ENCODE results near the gene FAM227B. TPM values are rescaled to one million over a fixed set of nuclear protein-coding genes. Genes with fewer than 3 reads are reported as not detected.
A peak's percentile ranks its signal among the peaks of the same experiment; 100 is the strongest.
"Not testable (repeated sequence)": the region's sequence is repeated elsewhere in the genome, so short reads cannot be mapped to it uniquely, and the experiment has no call there.

Gene FAM227B
- total RNA-seq, 1 experiment from 2014 or later: 3.3 TPM

- Histone ChIP-seq H3K27ac (no peak overlapping the region), H3K4me1 (replicated peaks; ENCODE audit: insufficient read depth) (no peaks in the 10 kb centered on the region), H2AFZ (no peak overlapping the region), H3K9me3 (ENCODE audit: insufficient read depth, low read depth) (no peaks in the 10 kb centered on the region), H3K27me3 (ENCODE audit: insufficient read depth, low read depth) (no peaks in the 10 kb centered on the region), H3F3A (ENCODE audit: insufficient read depth, low read depth) (no peaks in the 10 kb centered on the region), H3K36me3 (ENCODE audit: low read depth) (no peaks in the 10 kb centered on the region), H3K4me3 (no peak overlapping the region), H4K20me1 (ENCODE audit: insufficient read depth) (no peaks in the 10 kb centered on the region), H3K4me2 (no peak overlapping the region), H3K9me2 (ENCODE audit: insufficient read depth) (no peaks in the 10 kb centered on the region), H3K79me2 (ENCODE audit: low read depth) (no peaks in the 10 kb centered on the region)
- TF ChIP-seq EZH2 (IDR thresholded peaks at IDR 0.05; ENCODE audit: low read depth) (no peak), CTCF (conservative IDR thresholded peaks at IDR 0.05) (no peak)
- ChIA-PET POLR2A (ENCODE audit: unreplicated experiment) (interaction anchor here (0.6 kb wide), 1 partner anchor 404 kb away, joined by 3 read pairs; no protein-coding TSS in a partner anchor), CTCF (interaction anchor here (0.6 to 0.7 kb wide), 2 partner anchors 227 to 430 kb away, joined by 4 to 7 read pairs; no protein-coding TSS in a partner anchor)
- BruUV-seq (replicated peaks): no TSS peak
- intact Hi-C loops (cut with micrococcal nuclease; ENCODE audit: unreplicated experiment): no loop called here
- no peak for DNase-seq
Observed at GRCh38 chr15:49471733-49472132, 148.9 kb downstream of the FAM227B start.

GRCh38 chr15:49471248-49471647, 149.4 kb downstream of the FAM227B start:
- H3F3A ChIP-seq (ENCODE audit: insufficient read depth, low read depth); H2AFZ ChIP-seq; H3K4me2 ChIP-seq; H3K4me3 ChIP-seq; H3K79me2 ChIP-seq (ENCODE audit: low read depth); H3K4me1 ChIP-seq (replicated peaks; ENCODE audit: insufficient read depth); BruUV-seq (replicated peaks); H3K27me3 ChIP-seq (ENCODE audit: insufficient read depth, low read depth); H3K9me2 ChIP-seq (ENCODE audit: insufficient read depth); H3K36me3 ChIP-seq (ENCODE audit: low read depth); H4K20me1 ChIP-seq (ENCODE audit: insufficient read depth); H3K27ac ChIP-seq; H3K9me3 ChIP-seq (ENCODE audit: insufficient read depth, low read depth); intact Hi-C loops (cut with micrococcal nuclease; ENCODE audit: unreplicated experiment): not testable (repeated sequence)
- peak in 1 of 2 experiments; percentile 5 for DNase-seq
- ChIA-PET CTCF (interaction anchor here (0.7 kb wide), 1 partner anchor 227 kb away, joined by 4 read pairs; no protein-coding TSS in a partner anchor), POLR2A (ENCODE audit: unreplicated experiment) (interaction anchor here (0.6 kb wide), 1 partner anchor 404 kb away, joined by 3 read pairs; no protein-coding TSS in a partner anchor)
- 0 out of 2 replicates have a peak, but pooled peaks have one; percentile 18 for TF ChIP-seq CTCF (conservative IDR thresholded peaks at IDR 0.05)

GRCh38 chr15:49468481-49468839, 152.2 kb downstream of the FAM227B start:
- no peaks in the 10 kb centered on the region for H3K4me1 ChIP-seq (replicated peaks; ENCODE audit: insufficient read depth)
- no peaks in the 10 kb centered on the region for H3K9me2 ChIP-seq (ENCODE audit: insufficient read depth)
- H3K36me3 ChIP-seq (ENCODE audit: low read depth): no peaks in the 10 kb centered on the region
- no peak overlapping the region for H2AFZ ChIP-seq
- no peak overlapping the region for H3K4me3 ChIP-seq
- no peaks in the 10 kb centered on the region for H4K20me1 ChIP-seq (ENCODE audit: insufficient read depth)
- H3K9me3 ChIP-seq (ENCODE audit: insufficient read depth, low read depth): no peaks in the 10 kb centered on the region
- DNase-seq: no peak
- intact Hi-C loops (cut with micrococcal nuclease; ENCODE audit: unreplicated experiment): no loop called here
- BruUV-seq (replicated peaks): no TSS peak
- POLR2A ChIA-PET (ENCODE audit: unreplicated experiment): no interaction called here
- TF ChIP-seq EZH2 (IDR thresholded peaks at IDR 0.05; ENCODE audit: low read depth) (no peak), CTCF (conservative IDR thresholded peaks at IDR 0.05) (no peak)
- H3K79me2 ChIP-seq (ENCODE audit: low read depth): no peaks in the 10 kb centered on the region
- CTCF ChIA-PET: no interaction called here
- H3K27ac ChIP-seq: no peak overlapping the region
- H3K27me3 ChIP-seq (ENCODE audit: insufficient read depth, low read depth): no peaks in the 10 kb centered on the region
- H3K4me2 ChIP-seq: no peak overlapping the region
- H3F3A ChIP-seq (ENCODE audit: insufficient read depth, low read depth): no peaks in the 10 kb centered on the region

All from PC-9 (cell line).